ENCODE results near the gene TYRP1.

- TF ChIP-seq CTCF (IDR thresholded peaks at IDR 0.05) = no peak
- no peak for TF ChIP-seq POLR2A (IDR thresholded peaks at IDR 0.05)
Observed at GRCh38 chr9:12648925-12649324, 44.3 kb upstream of the TYRP1 start.
